Measurements from ENCODE around the gene PACRG.

DNA sequence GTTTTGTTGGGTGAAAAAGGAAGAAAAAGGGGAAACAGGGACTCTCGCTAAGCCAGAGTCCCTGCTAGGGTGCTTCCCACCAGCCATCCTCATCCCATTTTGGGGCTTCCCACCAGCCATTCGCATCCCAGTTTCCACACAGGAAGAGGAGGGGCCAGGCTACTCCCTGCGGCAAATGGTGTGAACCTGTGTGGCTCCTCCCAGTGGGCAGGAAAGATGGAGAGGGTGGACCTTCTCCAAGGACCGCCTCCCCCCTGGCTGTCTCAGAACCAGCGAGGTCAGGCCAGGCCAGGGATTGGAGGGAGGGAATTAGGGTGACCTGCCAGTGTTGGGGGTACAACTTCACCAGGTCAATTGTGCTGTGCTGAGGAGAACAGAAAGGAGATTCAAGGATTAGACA is 326.9 kb downstream of the PACRG start:
- TF ChIP-seq POLR2AphosphoS5 (IDR thresholded peaks at IDR 0.05; ENCODE audit: low read depth, low read length) (no peak), POLR2A (IDR thresholded peaks at IDR 0.05; ENCODE audit: low read depth, low read length) (no peak)

Data from GM12892 (cell line).